Measurements from ENCODE around the gene GFRAL. TPM values are rescaled to one million over a fixed set of nuclear protein-coding genes. Genes with fewer than 3 reads are reported as not detected.
A peak's percentile ranks its signal among the peaks of the same experiment; 100 is the strongest.

GFRAL gene
- polyA plus RNA-seq, 1 donor, result 0.04 TPM

GRCh38 chr6:55423933-55424332, 96.7 kb downstream of the GFRAL start:
- Histone ChIP-seq H3K36me3 (ENCODE audit: control insufficient read depth, insufficient read depth, low read length) (no peaks in the 10 kb centered on the region), H3K9me3 (ENCODE audit: control insufficient read depth, low read depth, low read length) (no peaks in the 10 kb centered on the region), H3K27ac (ENCODE audit: low read length) (no peak overlapping the region), H3K27me3 (ENCODE audit: control insufficient read depth, insufficient read depth, low read length) (no peaks in the 10 kb centered on the region), H3K4me3 (ENCODE audit: low read length) (no peak overlapping the region), H3K4me1 (ENCODE audit: control insufficient read depth, insufficient read depth, low read length) (no peaks in the 10 kb centered on the region)
- 57% methylated on average over 1 of the region's 2 CpGs for WGBS (ENCODE audit: insufficient coverage, low lambda C conversion rate)
- DNase-seq, result no peak

DNA sequence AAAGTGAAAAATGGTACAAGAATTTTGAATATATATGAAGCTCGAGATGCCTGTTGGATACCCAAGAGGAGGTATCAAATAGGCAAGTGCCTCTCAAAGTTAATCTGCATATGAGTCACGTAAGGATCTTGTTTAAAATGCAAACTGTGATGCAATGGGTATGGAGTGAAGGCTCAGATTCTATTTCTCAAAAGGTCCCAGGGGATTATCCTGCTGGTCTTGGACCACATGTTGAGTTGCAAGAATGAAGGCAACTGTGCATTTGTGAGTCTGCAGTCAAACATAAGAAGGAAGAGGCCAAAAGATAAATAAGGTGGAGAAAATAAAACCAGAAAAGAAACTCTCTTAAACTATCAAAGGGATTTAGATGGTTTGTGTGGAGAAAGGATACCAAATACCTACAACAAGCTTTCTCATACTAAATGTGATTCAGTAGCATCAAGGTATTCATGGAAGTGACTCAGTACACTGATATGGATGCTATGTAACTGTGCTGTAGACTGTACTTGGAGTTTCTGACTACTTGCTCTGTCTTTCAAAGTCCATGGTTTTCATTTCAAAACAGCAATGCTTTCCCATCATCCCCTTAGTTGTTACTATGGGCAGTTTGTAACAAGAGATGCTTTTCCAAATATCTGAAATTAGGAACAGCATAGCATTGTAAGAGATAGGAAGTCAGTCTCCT, 106.3 kb downstream of the GFRAL start:
- Histone ChIP-seq H3K27me3 (ENCODE audit: control insufficient read depth, insufficient read depth, low read length) (no peaks in the 10 kb centered on the region), H3K9me3 (ENCODE audit: control insufficient read depth, low read depth, low read length) (no peaks in the 10 kb centered on the region), H3K4me1 (ENCODE audit: control insufficient read depth, insufficient read depth, low read length) (no peaks in the 10 kb centered on the region), H3K36me3 (ENCODE audit: control insufficient read depth, insufficient read depth, low read length) (no peaks in the 10 kb centered on the region), H3K4me3 (ENCODE audit: low read length) (no peak overlapping the region), H3K27ac (ENCODE audit: low read length) (no peak overlapping the region)
- 83% methylated on average over 1 of the region's 2 CpGs for WGBS (ENCODE audit: insufficient coverage, low lambda C conversion rate)
- DNase-seq, result no peak

- Histone ChIP-seq H3K27ac (ENCODE audit: low read length) (no peak overlapping the region), H3K9me3 (ENCODE audit: control insufficient read depth, low read depth, low read length) (no peaks in the 10 kb centered on the region), H3K4me1 (ENCODE audit: control insufficient read depth, insufficient read depth, low read length) (no peaks in the 10 kb centered on the region), H3K36me3 (ENCODE audit: control insufficient read depth, insufficient read depth, low read length) (no peaks in the 10 kb centered on the region), H3K4me3 (ENCODE audit: low read length) (no peak overlapping the region), H3K27me3 (ENCODE audit: control insufficient read depth, insufficient read depth, low read length) (no peaks in the 10 kb centered on the region)
- WGBS (ENCODE audit: insufficient coverage, low lambda C conversion rate), result no CpG with 5 or more reads among the region's 4 CpGs
- DNase-seq, result no peak
Observed at GRCh38 chr6:55437141-55437540, 109.9 kb downstream of the GFRAL start.

GRCh38 chr6:55438203-55438602, 110.9 kb downstream of the GFRAL start:
- no peak for DNase-seq
- Histone ChIP-seq H3K9me3 (ENCODE audit: control insufficient read depth, low read depth, low read length) (no peaks in the 10 kb centered on the region), H3K4me1 (ENCODE audit: control insufficient read depth, insufficient read depth, low read length) (no peaks in the 10 kb centered on the region), H3K4me3 (ENCODE audit: low read length) (no peak overlapping the region), H3K27me3 (ENCODE audit: control insufficient read depth, insufficient read depth, low read length) (no peaks in the 10 kb centered on the region), H3K27ac (ENCODE audit: low read length) (no peak overlapping the region), H3K36me3 (ENCODE audit: control insufficient read depth, insufficient read depth, low read length) (no peaks in the 10 kb centered on the region)
- WGBS (ENCODE audit: insufficient coverage, low lambda C conversion rate), result 100% methylated on average over 1 of the region's 3 CpGs

DNA sequence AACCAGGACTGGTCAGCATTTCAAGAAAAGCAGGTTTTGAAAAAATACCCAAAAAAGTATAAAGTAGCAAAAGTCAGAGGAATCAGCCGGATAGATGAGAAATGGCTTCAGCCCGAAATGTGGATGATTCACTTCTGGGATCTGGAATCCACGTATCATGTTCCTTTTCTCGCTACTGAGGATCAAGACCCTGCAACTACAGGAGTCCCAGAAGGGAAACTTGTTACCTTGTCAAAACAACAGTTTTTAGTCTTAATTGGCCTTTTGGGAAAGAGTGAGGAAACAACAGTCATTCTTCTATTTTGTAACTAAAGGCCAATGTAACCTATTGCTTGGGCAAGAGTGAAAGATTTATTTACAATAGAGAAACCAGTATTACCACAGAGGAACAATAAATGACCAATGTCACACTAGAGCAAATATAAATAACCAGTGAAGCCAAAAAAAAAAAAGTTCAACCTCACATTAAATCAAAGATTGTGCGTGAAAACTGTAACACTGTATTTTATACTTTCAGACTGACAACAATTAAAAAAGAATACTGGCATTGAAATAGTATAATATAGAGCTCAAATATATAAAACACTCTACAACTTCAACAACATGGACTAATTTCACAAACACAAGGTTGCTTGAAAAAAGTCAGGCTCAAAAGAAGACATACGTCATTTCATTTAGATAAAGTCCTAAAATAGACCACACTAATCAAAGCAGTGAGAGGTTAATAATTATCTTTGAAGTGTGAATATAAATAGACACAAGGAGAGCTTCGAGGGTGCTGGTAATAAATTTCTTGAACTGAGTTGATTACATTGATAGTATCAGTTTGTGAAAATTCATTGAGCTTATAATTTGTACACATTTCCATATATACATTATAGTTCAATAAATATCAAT, 116.2 kb downstream of the GFRAL start:
- Histone ChIP-seq H3K27ac (ENCODE audit: low read length) (no peak overlapping the region), H3K9me3 (ENCODE audit: control insufficient read depth, low read depth, low read length) (no peaks in the 10 kb centered on the region), H3K4me3 (ENCODE audit: low read length) (no peak overlapping the region), H3K27me3 (ENCODE audit: control insufficient read depth, insufficient read depth, low read length) (no peaks in the 10 kb centered on the region), H3K4me1 (ENCODE audit: control insufficient read depth, insufficient read depth, low read length) (no peaks in the 10 kb centered on the region), H3K36me3 (ENCODE audit: control insufficient read depth, insufficient read depth, low read length) (no peaks in the 10 kb centered on the region)
- DNase-seq, result no peak
- 63% methylated on average over 3 of the region's 7 CpGs for WGBS (ENCODE audit: insufficient coverage, low lambda C conversion rate)

DNA sequence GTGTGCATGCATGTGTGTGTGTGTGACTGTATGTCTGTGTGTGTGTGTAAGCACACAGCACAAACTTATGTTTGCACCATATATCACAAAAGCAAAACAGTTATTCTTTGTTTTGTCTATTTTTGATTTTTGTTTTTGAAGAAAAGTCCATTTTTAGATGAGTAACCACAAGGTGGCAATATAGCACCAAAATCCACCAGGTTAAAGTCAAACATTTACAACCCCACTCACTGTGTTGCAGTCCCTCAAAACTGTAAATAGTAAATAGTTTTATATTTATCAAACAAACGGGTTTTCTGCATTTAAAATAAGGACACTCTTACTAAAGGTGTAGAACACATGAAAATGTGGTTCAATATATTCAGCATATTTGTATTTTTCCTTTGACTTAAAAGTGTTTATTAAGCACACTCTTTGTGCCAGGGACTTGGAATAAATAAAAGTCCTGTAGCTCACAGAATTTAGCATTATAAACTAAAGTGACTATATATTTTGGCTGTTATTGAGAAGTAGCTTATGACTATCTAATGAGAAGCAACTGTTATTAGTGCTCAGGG, 118.5 kb downstream of the GFRAL start:
- DNase-seq, result peak in 1 of 2 donors; percentile 37
- no peak overlapping the region for H3K27ac ChIP-seq (ENCODE audit: low read length)
- H3K4me1 ChIP-seq (ENCODE audit: control insufficient read depth, insufficient read depth, low read length), result no peaks in the 10 kb centered on the region
- H3K27me3 ChIP-seq (ENCODE audit: control insufficient read depth, insufficient read depth, low read length), result no peaks in the 10 kb centered on the region
- no peaks in the 10 kb centered on the region for H3K9me3 ChIP-seq (ENCODE audit: control insufficient read depth, low read depth, low read length)
- H3K36me3 ChIP-seq (ENCODE audit: control insufficient read depth, insufficient read depth, low read length), result no peaks in the 10 kb centered on the region
- WGBS (ENCODE audit: insufficient coverage, low lambda C conversion rate), result 0% methylated on average over 1 of the region's 1 CpG
- no peak overlapping the region for H3K4me3 ChIP-seq (ENCODE audit: low read length)

DNA sequence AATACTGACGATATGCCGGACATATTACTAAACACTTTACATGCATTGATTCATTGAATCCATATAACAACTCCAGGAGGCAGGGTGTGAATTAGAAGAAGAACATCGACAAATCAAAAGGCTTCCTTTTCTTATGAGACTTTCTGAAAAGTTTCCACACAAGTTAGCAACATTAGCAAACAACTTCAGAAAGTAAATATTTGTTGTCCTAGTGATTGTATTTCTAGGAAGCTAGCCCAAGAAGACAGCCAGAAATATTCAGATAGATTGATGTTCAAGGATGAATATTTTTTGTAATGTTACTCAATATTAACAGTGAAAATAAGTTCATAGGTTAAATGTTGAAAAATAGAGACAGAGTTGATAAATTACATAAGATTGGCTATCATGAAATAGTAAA, 120.6 kb downstream of the GFRAL start:
- Histone ChIP-seq H3K9me3 (ENCODE audit: control insufficient read depth, low read depth, low read length) (no peaks in the 10 kb centered on the region), H3K4me1 (ENCODE audit: control insufficient read depth, insufficient read depth, low read length) (no peaks in the 10 kb centered on the region), H3K27ac (ENCODE audit: low read length) (no peak overlapping the region), H3K36me3 (ENCODE audit: control insufficient read depth, insufficient read depth, low read length) (no peaks in the 10 kb centered on the region), H3K4me3 (ENCODE audit: low read length) (no peak overlapping the region), H3K27me3 (ENCODE audit: control insufficient read depth, insufficient read depth, low read length) (no peaks in the 10 kb centered on the region)
- 100% methylated on average over 1 of the region's 3 CpGs for WGBS (ENCODE audit: insufficient coverage, low lambda C conversion rate)
- no peak for DNase-seq

- no peak overlapping the region for H3K27ac ChIP-seq (ENCODE audit: low read length)
- H3K4me3 ChIP-seq (ENCODE audit: low read length), result no peak overlapping the region
- no peaks in the 10 kb centered on the region for H3K9me3 ChIP-seq (ENCODE audit: control insufficient read depth, low read depth, low read length)
- DNase-seq, result no peak
- H3K27me3 ChIP-seq (ENCODE audit: control insufficient read depth, insufficient read depth, low read length), result no peaks in the 10 kb centered on the region
- H3K4me1 ChIP-seq (ENCODE audit: control insufficient read depth, insufficient read depth, low read length), result no peaks in the 10 kb centered on the region
- H3K36me3 ChIP-seq (ENCODE audit: control insufficient read depth, insufficient read depth, low read length), result no peaks in the 10 kb centered on the region
Observed at GRCh38 chr6:55448451-55448850, 121.2 kb downstream of the GFRAL start.

- DNase-seq, result no peak
Observed at GRCh38 chr6:55449225-55449624, 122.0 kb downstream of the GFRAL start.

DNA sequence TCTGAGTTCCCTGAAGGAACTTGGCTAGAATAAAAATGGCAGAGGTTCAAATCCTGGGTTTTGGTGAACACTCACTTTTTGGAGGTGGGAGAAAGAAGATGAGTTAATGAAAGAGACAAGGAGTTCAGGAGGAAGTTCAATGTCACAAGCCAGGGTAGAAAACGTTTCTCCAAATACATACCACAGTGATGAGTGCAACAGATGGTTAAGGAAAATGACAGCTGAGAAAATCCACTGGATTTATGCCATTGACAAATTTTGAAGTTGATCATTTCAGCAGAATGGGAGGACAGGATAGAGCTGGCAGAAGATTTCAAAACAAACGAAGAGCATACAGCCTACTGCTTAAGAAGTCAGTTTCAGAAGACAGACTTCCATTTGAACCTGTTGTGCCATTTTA, 122.7 kb downstream of the GFRAL start:
- H3K27me3 ChIP-seq (ENCODE audit: control insufficient read depth, insufficient read depth, low read length), result no peaks in the 10 kb centered on the region
- WGBS (ENCODE audit: insufficient coverage, low lambda C conversion rate), result 100% methylated on average over 1 of the region's 2 CpGs

More at GRCh38 chr6:55449225-55449624, 122.0 kb downstream of the GFRAL start:
- Histone ChIP-seq H3K27me3 (ENCODE audit: control insufficient read depth, insufficient read depth, low read length) (no peaks in the 10 kb centered on the region), H3K4me3 (ENCODE audit: low read length) (no peak overlapping the region), H3K36me3 (ENCODE audit: control insufficient read depth, insufficient read depth, low read length) (no peaks in the 10 kb centered on the region), H3K27ac (ENCODE audit: low read length) (no peak overlapping the region), H3K9me3 (ENCODE audit: control insufficient read depth, low read depth, low read length) (no peaks in the 10 kb centered on the region), H3K4me1 (ENCODE audit: control insufficient read depth, insufficient read depth, low read length) (no peaks in the 10 kb centered on the region)
- 100% methylated on average over 1 of the region's 3 CpGs for WGBS (ENCODE audit: insufficient coverage, low lambda C conversion rate)

More for the DNA sequence above, 122.7 kb downstream of the GFRAL start:
- H3K4me3 ChIP-seq (ENCODE audit: low read length), result no peak overlapping the region
- H3K4me1 ChIP-seq (ENCODE audit: control insufficient read depth, insufficient read depth, low read length), result no peaks in the 10 kb centered on the region
- no peaks in the 10 kb centered on the region for H3K9me3 ChIP-seq (ENCODE audit: control insufficient read depth, low read depth, low read length)
- DNase-seq, result no peak
- H3K27ac ChIP-seq (ENCODE audit: low read length), result no peak overlapping the region
- H3K36me3 ChIP-seq (ENCODE audit: control insufficient read depth, insufficient read depth, low read length), result no peaks in the 10 kb centered on the region

Data from large intestine (tissue), 3 donors.